Prostate gland (tissue), 2 donors: ENCODE results near the gene TIE1.

Source experiments
- POLR2A ChIP-seq: fragments of 450-650 bp; IDR thresholded peaks from one replicate; pipeline ENCODE4 v1.6.1; 2016; ENCODE audit warnings: antibody characterized with exemption, mild to moderate bottlenecking
- POLR2AphosphoS5 ChIP-seq: sonication (generic); formaldehyde crosslinking; IDR thresholded peaks from one replicate; pipeline ENCODE4 v1.6.1; 2017; ENCODE audit warnings: antibody characterized with exemption
- TF ChIP-seq, protein P1 (sequence below), 4 experiments: fragments of 200-600 bp in 2 of 4; fragments of 450-650 bp in 2 of 4; sonication (generic) in 2 of 4; IDR thresholded peaks; 1 replicate in 3 of 4; 2 replicates in 1 of 4; pipeline ENCODE4 v1.5.1; 2016 to 2019; ENCODE audit warnings: antibody characterized with exemption in 4 of 4, mild to moderate bottlenecking in 2 of 4, moderate library complexity in 2 of 4

DNA sequence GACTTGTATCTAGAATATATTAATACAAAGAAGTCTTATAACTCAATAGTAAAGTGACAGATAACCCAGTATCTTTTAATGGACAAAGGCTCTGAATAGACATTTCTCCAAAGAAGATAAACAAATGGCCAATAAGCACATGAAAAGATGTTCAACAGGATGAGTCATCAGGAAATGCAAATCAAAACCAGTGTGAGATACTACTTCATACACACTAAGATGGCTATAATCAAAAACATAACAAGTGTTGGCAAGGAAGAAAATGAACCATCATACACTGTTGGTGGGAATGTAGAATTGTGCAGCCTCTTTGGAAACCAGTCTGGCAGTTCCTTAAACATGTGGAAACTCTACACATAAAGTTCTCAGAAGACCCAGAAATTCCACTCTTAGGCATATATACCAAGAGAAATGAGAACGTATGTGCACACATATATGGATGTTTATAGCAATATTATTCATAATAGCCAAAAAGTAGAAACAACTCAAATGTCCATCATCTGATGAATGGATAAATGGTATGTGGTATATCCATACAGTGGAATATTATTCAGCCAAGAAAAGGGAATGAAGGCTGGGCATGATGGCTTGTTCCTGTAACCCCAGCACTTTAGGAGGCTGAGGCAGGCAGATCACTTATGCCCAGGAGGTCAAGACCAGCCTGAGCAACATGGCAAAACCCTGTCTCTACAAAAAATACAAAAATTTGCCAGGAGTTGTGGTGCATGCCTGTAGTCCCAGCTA, 26.9 kb downstream of the TIE1 start:
- TF ChIP-seq POLR2AphosphoS5 (no peak), POLR2A (no peak)
- TF ChIP-seq, protein P1, sequence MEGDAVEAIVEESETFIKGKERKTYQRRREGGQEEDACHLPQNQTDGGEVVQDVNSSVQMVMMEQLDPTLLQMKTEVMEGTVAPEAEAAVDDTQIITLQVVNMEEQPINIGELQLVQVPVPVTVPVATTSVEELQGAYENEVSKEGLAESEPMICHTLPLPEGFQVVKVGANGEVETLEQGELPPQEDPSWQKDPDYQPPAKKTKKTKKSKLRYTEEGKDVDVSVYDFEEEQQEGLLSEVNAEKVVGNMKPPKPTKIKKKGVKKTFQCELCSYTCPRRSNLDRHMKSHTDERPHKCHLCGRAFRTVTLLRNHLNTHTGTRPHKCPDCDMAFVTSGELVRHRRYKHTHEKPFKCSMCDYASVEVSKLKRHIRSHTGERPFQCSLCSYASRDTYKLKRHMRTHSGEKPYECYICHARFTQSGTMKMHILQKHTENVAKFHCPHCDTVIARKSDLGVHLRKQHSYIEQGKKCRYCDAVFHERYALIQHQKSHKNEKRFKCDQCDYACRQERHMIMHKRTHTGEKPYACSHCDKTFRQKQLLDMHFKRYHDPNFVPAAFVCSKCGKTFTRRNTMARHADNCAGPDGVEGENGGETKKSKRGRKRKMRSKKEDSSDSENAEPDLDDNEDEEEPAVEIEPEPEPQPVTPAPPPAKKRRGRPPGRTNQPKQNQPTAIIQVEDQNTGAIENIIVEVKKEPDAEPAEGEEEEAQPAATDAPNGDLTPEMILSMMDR (IDR thresholded peaks at IDR 0.05): no peak
